HepG2 (cell line): ENCODE measurements around the gene ATG2A. TPM values are rescaled to one million over a fixed set of nuclear protein-coding genes. Genes with fewer than 3 reads are reported as not detected.

Experiments used
- KLF16 ChIP-seq, 2 experiments: sonication (generic) in 1 of 2; formaldehyde crosslinking in 1 of 2; IDR thresholded peaks; 2 replicates each; pipeline versions ENCODE4 v1.6.1 to v1.8.0; 2016 to 2023; ENCODE audit warnings: missing genetic modification reagents in 2 of 2, missing compliant biosample characterization in 1 of 2
- SMC3 ChIP-seq: IDR thresholded peaks from 2 replicates; pipeline ENCODE4 v1.6.1; 2011; ENCODE audit warnings: low read length, improper control_type of control experiment
- THRA ChIP-seq: sonication (generic); formaldehyde crosslinking; IDR thresholded peaks from 2 replicates; pipeline ENCODE4 v1.4.0; 2020; ENCODE audit warnings: missing genetic modification reagents, borderline replicate concordance
- WIZ ChIP-seq: sonication (generic); formaldehyde crosslinking; IDR thresholded peaks from 2 replicates; pipeline ENCODE4 v1.5.1; 2020; ENCODE audit warnings: mild to moderate bottlenecking, missing genetic modification reagents
- ZBTB40 ChIP-seq, 2 experiments: fragments of 450-650 bp in 1 of 2; sonication (generic) in 1 of 2; formaldehyde crosslinking in 1 of 2; IDR thresholded peaks; 2 replicates each; pipeline versions ENCODE4 v1.6.1 to v1.8.0; 2016 to 2022; ENCODE audit warnings: antibody characterized with exemption in 1 of 2, mild to moderate bottlenecking in 1 of 2, missing genetic modification reagents in 1 of 2
- ZNF34 ChIP-seq: sonication (generic); formaldehyde crosslinking; IDR thresholded peaks from 2 replicates; pipeline ENCODE4 v1.4.0; 2020; ENCODE audit warnings: mild to moderate bottlenecking, missing genetic modification reagents, borderline replicate concordance
- ZNF503 ChIP-seq: sonication (generic); formaldehyde crosslinking; IDR thresholded peaks from 2 replicates; pipeline ENCODE4 v1.4.0; 2020; ENCODE audit warnings: missing genetic modification reagents
- ZSCAN25 ChIP-seq: sonication (generic); formaldehyde crosslinking; IDR thresholded peaks from 2 replicates; pipeline ENCODE4 v1.8.0; 2022; ENCODE audit warnings: mild to moderate bottlenecking, missing genetic modification reagents
- ZSCAN30 ChIP-seq: sonication (generic); formaldehyde crosslinking; IDR thresholded peaks from 2 replicates; pipeline ENCODE4 v1.5.0; 2020; ENCODE audit warnings: mild to moderate bottlenecking, missing genetic modification reagents
- polyA plus RNA-seq, 8 experiments: library from polyadenylated mRNA; depleted of rRNA in 3 of 8; stranded (reverse) in 7 of 8; unstranded in 1 of 8; fragments of >200 nt; fragmentation: Illumina TruSeq in 4 of 8; extraction: Trizol in 4 of 8; gene quantifications; 2 replicates each; pipeline versions ENCODE4 v1.2.1 to v1.2.3, GENCODE V29; 2011 to 2016; ENCODE audit warnings: low read depth in 4 of 8, missing spikeins in 1 of 8, mixed read lengths in 1 of 8; ENCODE audit not compliant: insufficient read depth in 1 of 8
- total RNA-seq, 5 experiments: library from RNA; depleted of rRNA; stranded (reverse); fragments of >200 nt; fragmentation: Illumina TruSeq; extraction: Trizol; gene quantifications; 2 replicates each; pipeline ENCODE4 v1.2.3, GENCODE V29; 2016; ENCODE audit warnings: low read depth in 1 of 5
- TF ChIP-seq, protein P1 (sequence below): sonication (generic); formaldehyde crosslinking; conservative IDR thresholded peaks from 2 replicates; pipeline ENCODE4 v1.4.0; 2020; ENCODE audit warnings: missing genetic modification reagents
- TF ChIP-seq, protein P2 (sequence below): sonication (generic); formaldehyde crosslinking; IDR thresholded peaks from 2 replicates; pipeline ENCODE4 v1.4.0; 2020; ENCODE audit warnings: missing genetic modification reagents, borderline replicate concordance

The ATG2A gene
- total and polyA plus RNA-seq, 2 of the 13 experiments (the other 11 are each of a cell fraction or from before 2014, with no cell fraction given), result 6.7 to 8.0 TPM

GRCh38 chr11:64856382-64857227 is 60.4 kb downstream of the ATG2A start (continued):
- TF ChIP-seq ZBTB40 (IDR thresholded peaks at IDR 0.05), result no peak
- TF ChIP-seq ZBTB40 (CRISPR knock-in tag; IDR thresholded peaks at IDR 0.05), result no peak
- no peak for TF ChIP-seq KLF16 (CRISPR knock-in tag; IDR thresholded peaks at IDR 0.05)
- TF ChIP-seq, protein P1, sequence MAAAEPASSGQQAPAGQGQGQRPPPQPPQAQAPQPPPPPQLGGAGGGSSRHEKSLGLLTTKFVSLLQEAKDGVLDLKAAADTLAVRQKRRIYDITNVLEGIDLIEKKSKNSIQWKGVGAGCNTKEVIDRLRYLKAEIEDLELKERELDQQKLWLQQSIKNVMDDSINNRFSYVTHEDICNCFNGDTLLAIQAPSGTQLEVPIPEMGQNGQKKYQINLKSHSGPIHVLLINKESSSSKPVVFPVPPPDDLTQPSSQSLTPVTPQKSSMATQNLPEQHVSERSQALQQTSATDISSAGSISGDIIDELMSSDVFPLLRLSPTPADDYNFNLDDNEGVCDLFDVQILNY (CRISPR knock-in tag), result no peak
- TF ChIP-seq ZSCAN25 (CRISPR knock-in tag), result no peak
- TF ChIP-seq, protein P2, sequence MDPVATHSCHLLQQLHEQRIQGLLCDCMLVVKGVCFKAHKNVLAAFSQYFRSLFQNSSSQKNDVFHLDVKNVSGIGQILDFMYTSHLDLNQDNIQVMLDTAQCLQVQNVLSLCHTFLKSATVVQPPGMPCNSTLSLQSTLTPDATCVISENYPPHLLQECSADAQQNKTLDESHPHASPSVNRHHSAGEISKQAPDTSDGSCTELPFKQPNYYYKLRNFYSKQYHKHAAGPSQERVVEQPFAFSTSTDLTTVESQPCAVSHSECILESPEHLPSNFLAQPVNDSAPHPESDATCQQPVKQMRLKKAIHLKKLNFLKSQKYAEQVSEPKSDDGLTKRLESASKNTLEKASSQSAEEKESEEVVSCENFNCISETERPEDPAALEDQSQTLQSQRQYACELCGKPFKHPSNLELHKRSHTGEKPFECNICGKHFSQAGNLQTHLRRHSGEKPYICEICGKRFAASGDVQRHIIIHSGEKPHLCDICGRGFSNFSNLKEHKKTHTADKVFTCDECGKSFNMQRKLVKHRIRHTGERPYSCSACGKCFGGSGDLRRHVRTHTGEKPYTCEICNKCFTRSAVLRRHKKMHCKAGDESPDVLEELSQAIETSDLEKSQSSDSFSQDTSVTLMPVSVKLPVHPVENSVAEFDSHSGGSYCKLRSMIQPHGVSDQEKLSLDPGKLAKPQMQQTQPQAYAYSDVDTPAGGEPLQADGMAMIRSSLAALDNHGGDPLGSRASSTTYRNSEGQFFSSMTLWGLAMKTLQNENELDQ (CRISPR knock-in tag), result no peak
- no peak for TF ChIP-seq ZNF503 (CRISPR knock-in tag)
- TF ChIP-seq ZSCAN30 (CRISPR knock-in tag), result no peak
- no peak for TF ChIP-seq WIZ (CRISPR knock-in tag)
- no peak for TF ChIP-seq SMC3
- no peak for TF ChIP-seq ZNF34 (CRISPR knock-in tag)
- TF ChIP-seq THRA (CRISPR knock-in tag), result no peak
